Testis (tissue), 2 donors: ENCODE data around the gene PTCD2.

Experiments
- POLR2A ChIP-seq: fragments of 450-650 bp; IDR thresholded peaks from one replicate; pipeline ENCODE4 v1.6.1; 2017; ENCODE audit warnings: antibody characterized with exemption, mild to moderate bottlenecking, moderate library complexity
- TF ChIP-seq, protein P1 (sequence below), 3 experiments: fragments of 450-650 bp in 2 of 3; fragments of 200-600 bp in 1 of 3; sonication (generic) in 1 of 3; IDR thresholded peaks; one replicate each; pipeline ENCODE4 v1.5.1; 2016 to 2019; ENCODE audit warnings: antibody characterized with exemption in 3 of 3, mild to moderate bottlenecking in 2 of 3, moderate library complexity in 1 of 3

DNA sequence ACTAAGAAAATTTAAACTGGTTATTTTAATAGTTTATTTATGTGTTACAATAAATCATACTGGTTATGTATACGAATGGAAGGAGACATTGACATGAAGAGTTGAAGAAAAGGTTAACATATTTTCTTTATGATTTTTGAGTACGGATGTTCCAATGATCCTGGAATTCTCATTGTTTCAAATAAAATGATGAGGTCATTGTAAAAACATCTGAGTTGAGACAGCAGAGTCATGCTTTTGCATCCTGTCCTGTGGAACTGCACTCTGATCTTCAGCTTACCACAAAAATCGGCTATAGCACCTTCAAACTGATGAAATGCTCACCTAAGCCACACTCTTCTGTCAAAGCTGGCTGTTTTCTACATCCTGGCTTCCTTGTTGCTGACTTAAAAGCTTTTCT lies 67.8 kb downstream of the PTCD2 start:
- TF ChIP-seq, protein P1, sequence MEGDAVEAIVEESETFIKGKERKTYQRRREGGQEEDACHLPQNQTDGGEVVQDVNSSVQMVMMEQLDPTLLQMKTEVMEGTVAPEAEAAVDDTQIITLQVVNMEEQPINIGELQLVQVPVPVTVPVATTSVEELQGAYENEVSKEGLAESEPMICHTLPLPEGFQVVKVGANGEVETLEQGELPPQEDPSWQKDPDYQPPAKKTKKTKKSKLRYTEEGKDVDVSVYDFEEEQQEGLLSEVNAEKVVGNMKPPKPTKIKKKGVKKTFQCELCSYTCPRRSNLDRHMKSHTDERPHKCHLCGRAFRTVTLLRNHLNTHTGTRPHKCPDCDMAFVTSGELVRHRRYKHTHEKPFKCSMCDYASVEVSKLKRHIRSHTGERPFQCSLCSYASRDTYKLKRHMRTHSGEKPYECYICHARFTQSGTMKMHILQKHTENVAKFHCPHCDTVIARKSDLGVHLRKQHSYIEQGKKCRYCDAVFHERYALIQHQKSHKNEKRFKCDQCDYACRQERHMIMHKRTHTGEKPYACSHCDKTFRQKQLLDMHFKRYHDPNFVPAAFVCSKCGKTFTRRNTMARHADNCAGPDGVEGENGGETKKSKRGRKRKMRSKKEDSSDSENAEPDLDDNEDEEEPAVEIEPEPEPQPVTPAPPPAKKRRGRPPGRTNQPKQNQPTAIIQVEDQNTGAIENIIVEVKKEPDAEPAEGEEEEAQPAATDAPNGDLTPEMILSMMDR (IDR thresholded peaks at IDR 0.05) = no peak
- no peak for TF ChIP-seq POLR2A
